HTR-8/SVneo (cell line): ENCODE measurements around the gene FUBP3.
A peak's percentile ranks its signal among the peaks of the same experiment; 100 is the strongest.
"Not testable (repeated sequence)": the region's sequence is repeated elsewhere in the genome, so short reads cannot be mapped to it uniquely, and the experiment has no call there.

Experiments
- DNase-seq: peaks from one replicate; pipeline ENCODE4 v3.0.0; 2011; ENCODE audit warnings: low spot score, mixed read lengths; ENCODE audit not compliant: insufficient read length
- FAIRE-seq: peaks from 2 replicates; lab custom pipeline; 2011; peaks lifted over from hg19 to GRCh38; lab: Jason Lieb, UNC

FUBP3 gene

GRCh38 chr9:130672933-130673615, 93.7 kb downstream of the FUBP3 start:
- FAIRE-seq (no peak), DNase-seq (no peak)

GRCh38 chr9:130675396-130675795, 96.0 kb downstream of the FUBP3 start:
- FAIRE-seq, result no peak
- no peak for DNase-seq

- no peak for FAIRE-seq
- no peak for DNase-seq
Measured at GRCh38 chr9:130677252-130677651, 97.9 kb downstream of the FUBP3 start.

GRCh38 chr9:130680836-130681768, 101.7 kb downstream of the FUBP3 start:
- FAIRE-seq, result peak; percentile 62
- DNase-seq, result peak; percentile 88

GRCh38 chr9:130681769-130682420, 102.5 kb downstream of the FUBP3 start:
- DNase-seq (no peak), FAIRE-seq (no peak)

GRCh38 chr9:130682421-130683121, 103.2 kb downstream of the FUBP3 start:
- DNase-seq, result peak; percentile 83
- FAIRE-seq, result no peak

- DNase-seq, result no peak
- no peak for FAIRE-seq
Measured at GRCh38 chr9:130685104-130685503, 105.7 kb downstream of the FUBP3 start.

- DNase-seq, FAIRE-seq: not testable (repeated sequence)
Measured at GRCh38 chr9:130685945-130686344, 106.6 kb downstream of the FUBP3 start.

- FAIRE-seq (no peak), DNase-seq (no peak)
Measured at GRCh38 chr9:130687615-130688014, 108.2 kb downstream of the FUBP3 start.
